G401 (cell line): Measurements from ENCODE around the gene PDGFRA. TPM values are rescaled to one million over a fixed set of nuclear protein-coding genes. Genes with fewer than 3 reads are reported as not detected.
"Not testable (repeated sequence)": the region's sequence is repeated elsewhere in the genome, so short reads cannot be mapped to it uniquely, and the experiment has no call there.

ENCODE experiments used
- DNase-seq: peaks from one replicate; pipeline ENCODE4 v3.0.0-alpha.2; 2015; ENCODE audit warnings: low spot score
- in situ Hi-C: cut with HindIII; loops from 2 replicates; pipeline ENCODE4 v1.10.0; 2016; ENCODE audit warnings: low sequenced_read_pairs, mixed read lengths
- total RNA-seq: library from RNA; depleted of rRNA; stranded (reverse); fragments of >200 nt; shearing (Covaris generic); gene quantifications from 2 replicates; pipeline ENCODE4 v1.2.3, GENCODE V29; 2014

PDGFRA gene
- total RNA-seq, 1 experiment from 2014 or later: 3.4 TPM

GRCh38 chr4:54226404-54227255 is 2.5 kb upstream of the PDGFRA start:
- DNase-seq: no peak
- in situ Hi-C loops: no loop called here

GRCh38 chr4:54227256-54228055 is 1.6 kb upstream of the PDGFRA start:
- in situ Hi-C loops: no loop called here
- DNase-seq: peak; percentile 19

GRCh38 chr4:54228056-54228527 is 1.0 kb upstream of the PDGFRA start:
- in situ Hi-C loops: no loop called here
- DNase-seq: peak; percentile 36

GRCh38 chr4:54228546-54228945 is 547 bp upstream of the PDGFRA start:
- DNase-seq: no peak
- in situ Hi-C loops: no loop called here

- in situ Hi-C loops: no loop called here
- no peak for DNase-seq
Measured at GRCh38 chr4:54229631-54230483, 764 bp downstream of the PDGFRA start.

GRCh38 chr4:54230484-54231418 is 1.7 kb downstream of the PDGFRA start:
- DNase-seq: no peak

GRCh38 chr4:54231419-54231767 is 2.3 kb downstream of the PDGFRA start:
- in situ Hi-C loops: no loop called here
- DNase-seq: no peak

More at GRCh38 chr4:54230484-54231418, 1.7 kb downstream of the PDGFRA start:
- in situ Hi-C loops: no loop called here

GRCh38 chr4:54231768-54232688 is 2.9 kb downstream of the PDGFRA start:
- in situ Hi-C loops: no loop called here
- DNase-seq: no peak

- in situ Hi-C loops: no loop called here
- peak; percentile 51 for DNase-seq
Measured at GRCh38 chr4:54233277-54233696, 4.2 kb downstream of the PDGFRA start.

- in situ Hi-C loops: no loop called here
- peak; percentile 71 for DNase-seq
Measured at GRCh38 chr4:54233697-54234496, 4.8 kb downstream of the PDGFRA start.

- in situ Hi-C loops: no loop called here
- no peak for DNase-seq
Measured at GRCh38 chr4:54234497-54235205, 5.6 kb downstream of the PDGFRA start.

GRCh38 chr4:54236316-54236715 is 7.2 kb downstream of the PDGFRA start:
- in situ Hi-C loops, DNase-seq: not testable (repeated sequence)

GRCh38 chr4:54237770-54238169 is 8.7 kb downstream of the PDGFRA start:
- in situ Hi-C loops: no loop called here

GRCh38 chr4:54238389-54238788 is 9.3 kb downstream of the PDGFRA start:
- in situ Hi-C loops: no loop called here
- DNase-seq: no peak

More at GRCh38 chr4:54237770-54238169, 8.7 kb downstream of the PDGFRA start:
- no peak for DNase-seq

GRCh38 chr4:54241268-54241823 is 12.3 kb downstream of the PDGFRA start:
- DNase-seq, in situ Hi-C loops: not testable (repeated sequence)

GRCh38 chr4:54243541-54243940 is 14.4 kb downstream of the PDGFRA start:
- in situ Hi-C loops, DNase-seq: not testable (repeated sequence)
